ENCODE data around the gene LCE3E. TPM values are rescaled to one million over a fixed set of nuclear protein-coding genes. Genes with fewer than 3 reads are reported as not detected.

The LCE3E gene
- total RNA-seq, 1 donor from 2014 or later: not detected

GRCh38 chr1:152516082-152516481 lies 50.5 kb downstream of the LCE3E start:
- DNase-seq (ENCODE audit: low read depth in 2 of 2): no peak

Other genes starting within 250 kb of the LCE3E start
- not detected in 2 replicates for gene FLG, start 241.5 kb downstream of the LCE3E start, total RNA-seq
- not detected in 2 replicates for gene FLG2, start 206.8 kb downstream of the LCE3E start, total RNA-seq
- gene CRNN, start 152.5 kb downstream of the LCE3E start, total RNA-seq: not detected in 2 replicates
- gene LCE5A, start 56.0 kb downstream of the LCE3E start, total RNA-seq: not detected in 2 replicates
- gene CRCT1, start 52.3 kb downstream of the LCE3E start, total RNA-seq: not detected in 2 replicates
- gene LCE3D, start 13.7 kb upstream of the LCE3E start, total RNA-seq: not detected in 2 replicates
- not detected in 2 replicates for gene LCE3C, start 33.5 kb upstream of the LCE3E start, total RNA-seq
- gene LCE3B, start 47.0 kb upstream of the LCE3E start, total RNA-seq: not detected in 2 replicates
- gene LCE3A, start 56.3 kb upstream of the LCE3E start, total RNA-seq: not detected in 2 replicates
- gene LCE2D, start 96.6 kb upstream of the LCE3E start, total RNA-seq: not detected in 2 replicates
- gene LCE2C, start 108.5 kb upstream of the LCE3E start, total RNA-seq: not detected in 2 replicates
- not detected in 2 replicates for gene LCE2B, start 119.3 kb upstream of the LCE3E start, total RNA-seq
- not detected in 2 replicates for gene LCE2A, start 131.6 kb upstream of the LCE3E start, total RNA-seq
- gene LCE4A, start 141.4 kb upstream of the LCE3E start, total RNA-seq: not detected in 2 replicates
- gene KPRP, start 191.2 kb upstream of the LCE3E start, total RNA-seq: not detected in 2 replicates
- gene LCE1F, start 208.4 kb upstream of the LCE3E start, total RNA-seq: not detected in 2 replicates
- not detected in 2 replicates for gene LCE1E, start 219.5 kb upstream of the LCE3E start, total RNA-seq
- not detected in 2 replicates for gene LCE1D, start 229.9 kb upstream of the LCE3E start, total RNA-seq
- gene LCE1C, start 239.9 kb upstream of the LCE3E start, total RNA-seq: not detected in 2 replicates
- not detected in 2 replicates for gene LCE1B, start 245.2 kb upstream of the LCE3E start, total RNA-seq

Measured in lung microvascular endothelial cell (primary cell).